WTC11 (cell line): ENCODE data around the gene EFCC1.

Experiments used
- ARID4B ChIP-seq: sonication (generic); formaldehyde crosslinking; IDR thresholded peaks from 2 replicates; pipeline ENCODE4 v1.8.0; 2023; ENCODE audit warnings: missing genetic modification reagents, mild to moderate bottlenecking, borderline replicate concordance
- ATF1 ChIP-seq: sonication (generic); formaldehyde crosslinking; IDR thresholded peaks from 2 replicates; pipeline ENCODE4 v1.8.1; 2023; ENCODE audit warnings: mild to moderate bottlenecking, moderate library complexity, missing genetic modification reagents
- CTCF ChIP-seq: fragments of 200-600 bp; IDR thresholded peaks from 2 replicates; pipeline ENCODE4 v1.8.0; 2022; ENCODE audit warnings: antibody characterized with exemption
- JUN ChIP-seq: sonication (generic); formaldehyde crosslinking; IDR thresholded peaks from 2 replicates; pipeline ENCODE4 v1.8.0; 2023; ENCODE audit warnings: mild to moderate bottlenecking, missing genetic modification reagents
- SMAD3 ChIP-seq: sonication (generic); formaldehyde crosslinking; IDR thresholded peaks from 2 replicates; pipeline ENCODE4 v1.8.0; 2022; ENCODE audit warnings: missing genetic modification reagents, mild to moderate bottlenecking, borderline replicate concordance

- TF ChIP-seq CTCF (no peak), SMAD3 (CRISPR knock-in tag) (no peak), ATF1 (CRISPR knock-in tag) (no peak), JUN (CRISPR knock-in tag) (no peak), ARID4B (CRISPR knock-in tag) (no peak)
Measured at GRCh38 chr3:129052675-129053074, 51.6 kb downstream of the EFCC1 start.
